Colonic mucosa (tissue), 4 donors: ENCODE data around the gene IZUMO1R. TPM values are rescaled to one million over a fixed set of nuclear protein-coding genes. Genes with fewer than 3 reads are reported as not detected.
"Not testable (repeated sequence)": the region's sequence is repeated elsewhere in the genome, so short reads cannot be mapped to it uniquely, and the experiment has no call there.

Experiments used
- DNase-seq: peaks from one replicate; pipeline ENCODE4 v3.0.0-alpha.2; 2020
- H3K27ac ChIP-seq: fragments of 200-600 bp; one replicate; pipeline ENCODE4 v1.8.0; 2021
- H3K27me3 ChIP-seq: fragments of 200-600 bp; one replicate; pipeline ENCODE4 v1.8.0; 2021
- H3K36me3 ChIP-seq: fragments of 200-600 bp; one replicate; pipeline ENCODE4 v1.8.0; 2021
- H3K4me1 ChIP-seq: fragments of 200-600 bp; one replicate; pipeline ENCODE4 v1.8.0; 2021; ENCODE audit warnings: mild to moderate bottlenecking
- H3K4me3 ChIP-seq: fragments of 200-600 bp; one replicate; pipeline ENCODE4 v1.8.0; 2021
- H3K9ac ChIP-seq, 2 donors: one replicate each; pipeline ENCODE4 v1.7.0; 2013; ENCODE audit warnings: control low read depth in 2 of 2, low read depth in 2 of 2, low read length in 2 of 2
- H3K9me3 ChIP-seq: fragments of 200-600 bp; one replicate; pipeline ENCODE4 v1.8.0; 2021
- CTCF ChIP-seq: fragments of 200-600 bp; IDR thresholded peaks from one replicate; pipeline ENCODE4 v1.8.0; 2022; ENCODE audit warnings: antibody characterized with exemption, mild to moderate bottlenecking
- intact Hi-C: fragments of 100-400 bp; cut with DNase I; formaldehyde crosslinking; loops from one replicate; pipeline ENCODE4 v1.14.1; 2022
- total RNA-seq, 2 donors: library from RNA; stranded (reverse); fragmentation: NEBNext Ultra II Directional in 1 of 2; extraction: Animal tissue kit (Norgen Biotek cat#: 25700) in 1 of 2; gene quantifications; one replicate each; pipeline ENCODE4 v1.2.1, GENCODE V29; 2021
- donor health status: healthy.
- donor health status: DM: no; HTN: no; CAD: no.
- donor health status: DM: no; HTN: no; CAD: no.

Gene IZUMO1R
- not detected for total RNA-seq

- no peak for DNase-seq
- Histone ChIP-seq H3K4me1 (no peaks in the 10 kb centered on the region), H3K9ac (no peak within 1 kb of the TSS), H3K9me3 (no peaks in the 10 kb centered on the region), H3K4me3 (no peak within 1 kb of the TSS), H3K27ac (no peak within 1 kb of the TSS), H3K36me3 (no peaks in the 10 kb centered on the region), H3K27me3 (no peaks in the 10 kb centered on the region)
- intact Hi-C loops = no loop called here
- no peak for TF ChIP-seq CTCF
Observed at GRCh38 chr11:94303966-94304958, at the start of gene IZUMO1R. Gene IZUMO1R, plus strand, starts transcription at chr11:94304580. Its CDS starts 1,057 bp downstream, at chr11:94305637.

- H3K4me1 ChIP-seq = no peaks in the 10 kb centered on the region
- H3K4me3 ChIP-seq = no peak overlapping the region
- no peak overlapping the region for H3K9ac ChIP-seq
- H3K36me3 ChIP-seq = no peaks in the 10 kb centered on the region
- no peak for DNase-seq
- H3K27me3 ChIP-seq = no peaks in the 10 kb centered on the region
- no peak overlapping the region for H3K27ac ChIP-seq
- no peak for TF ChIP-seq CTCF
- no peaks in the 10 kb centered on the region for H3K9me3 ChIP-seq
- intact Hi-C loops = no loop called here
Observed at GRCh38 chr11:94271885-94272372, 32.5 kb upstream of the IZUMO1R start.

GRCh38 chr11:94272738-94273313 is 31.6 kb upstream of the IZUMO1R start:
- DNase-seq = no peak
- Histone ChIP-seq H3K27me3 (no peaks in the 10 kb centered on the region), H3K9ac (no peak overlapping the region), H3K4me3 (no peak overlapping the region), H3K9me3 (no peaks in the 10 kb centered on the region), H3K36me3 (no peaks in the 10 kb centered on the region), H3K27ac (no peak overlapping the region), H3K4me1 (no peaks in the 10 kb centered on the region)
- TF ChIP-seq CTCF = no peak
- intact Hi-C loops = no loop called here

- no peaks in the 10 kb centered on the region for H3K4me1 ChIP-seq
- no peak for DNase-seq
- H3K4me3 ChIP-seq = no peak overlapping the region
- intact Hi-C loops = no loop called here
- no peaks in the 10 kb centered on the region for H3K9me3 ChIP-seq
- no peaks in the 10 kb centered on the region for H3K27me3 ChIP-seq
- no peak overlapping the region for H3K9ac ChIP-seq
- no peak for TF ChIP-seq CTCF
- H3K36me3 ChIP-seq = no peaks in the 10 kb centered on the region
- H3K27ac ChIP-seq = no peak overlapping the region
Observed at GRCh38 chr11:94275961-94276360, 28.4 kb upstream of the IZUMO1R start.

GRCh38 chr11:94276943-94277342 is 27.4 kb upstream of the IZUMO1R start:
- H3K4me3 ChIP-seq = no peak overlapping the region
- intact Hi-C loops = no loop called here
- H3K36me3 ChIP-seq = no peaks in the 10 kb centered on the region
- H3K4me1 ChIP-seq = no peaks in the 10 kb centered on the region
- H3K9me3 ChIP-seq = no peaks in the 10 kb centered on the region
- no peak for DNase-seq
- no peak for TF ChIP-seq CTCF
- no peak overlapping the region for H3K27ac ChIP-seq
- no peak overlapping the region for H3K9ac ChIP-seq
- no peaks in the 10 kb centered on the region for H3K27me3 ChIP-seq

GRCh38 chr11:94278207-94278606 is 26.2 kb upstream of the IZUMO1R start:
- H3K9ac ChIP-seq, H3K4me1 ChIP-seq, H3K4me3 ChIP-seq, intact Hi-C loops, H3K27me3 ChIP-seq, H3K27ac ChIP-seq, DNase-seq, H3K9me3 ChIP-seq, H3K36me3 ChIP-seq: not testable (repeated sequence)
